GM21786 (cell line): ENCODE data around the gene ITCH.
"Not testable (repeated sequence)": the region's sequence is repeated elsewhere in the genome, so short reads cannot be mapped to it uniquely, and the experiment has no call there.

Source experiments
- ATAC-seq: cut with Tn5 transposase; IDR thresholded peaks from one replicate; pipeline ENCODE4 v1.9.1; 2021; ENCODE audit not compliant: unreplicated experiment

ITCH gene

DNA sequence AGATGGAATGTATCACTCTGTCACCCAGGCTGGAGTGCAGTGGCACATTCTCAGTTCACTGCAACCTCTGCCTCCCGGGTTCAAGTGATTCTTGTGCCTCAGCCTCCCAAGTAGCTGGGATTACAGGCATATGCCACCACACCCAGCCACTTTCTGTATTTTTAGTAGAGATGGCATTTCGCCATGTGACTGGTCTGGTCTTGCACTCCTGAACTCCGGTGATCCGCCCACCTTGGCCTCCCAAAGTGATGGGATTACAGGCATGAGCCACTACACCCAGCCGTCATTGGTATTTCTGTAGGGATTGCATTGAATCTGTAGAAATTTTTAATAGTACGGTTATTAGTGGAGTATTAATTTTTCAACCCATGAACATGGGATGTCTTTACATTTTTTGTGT, 134.5 kb downstream of the ITCH start:
- ATAC-seq: not testable (repeated sequence)

DNA sequence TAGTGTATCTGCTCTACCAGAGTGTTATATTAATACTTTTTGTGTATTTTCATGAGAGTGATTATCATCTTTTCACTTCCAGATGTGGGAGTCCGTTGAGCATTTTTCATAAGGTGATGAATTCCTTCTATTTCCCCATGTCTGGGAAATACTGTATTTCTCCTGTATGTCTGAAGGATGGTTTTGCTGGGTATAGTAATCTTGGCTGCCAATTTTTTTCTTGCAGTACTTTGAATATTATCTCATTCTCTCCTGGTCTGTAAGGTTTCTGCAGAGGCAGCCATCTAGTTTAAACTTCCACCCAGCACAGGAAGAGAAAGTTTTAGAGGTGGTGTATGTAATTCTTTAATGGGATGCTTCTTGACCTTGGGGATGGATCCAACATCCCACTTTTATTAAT, 137.8 kb downstream of the ITCH start:
- ATAC-seq: no peak

DNA sequence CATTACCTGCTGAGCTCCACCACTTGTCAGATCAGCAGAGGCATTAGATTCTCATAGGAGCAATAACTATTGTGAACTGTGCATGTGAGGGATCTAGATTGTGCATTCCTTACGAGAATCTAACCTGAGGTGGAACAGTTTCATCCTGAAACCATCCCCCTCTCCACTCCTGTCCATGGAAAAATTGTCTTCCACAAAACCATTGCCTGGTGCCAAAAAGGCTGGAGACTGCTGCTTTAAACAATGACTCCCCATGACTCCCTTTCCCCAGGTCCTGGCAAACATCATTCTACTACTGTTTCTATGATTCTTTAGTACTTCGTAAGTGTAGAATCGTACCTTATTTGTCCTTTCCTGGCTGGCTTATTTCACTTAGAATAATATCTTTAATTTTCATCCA, 143.4 kb downstream of the ITCH start:
- no peak for ATAC-seq

DNA sequence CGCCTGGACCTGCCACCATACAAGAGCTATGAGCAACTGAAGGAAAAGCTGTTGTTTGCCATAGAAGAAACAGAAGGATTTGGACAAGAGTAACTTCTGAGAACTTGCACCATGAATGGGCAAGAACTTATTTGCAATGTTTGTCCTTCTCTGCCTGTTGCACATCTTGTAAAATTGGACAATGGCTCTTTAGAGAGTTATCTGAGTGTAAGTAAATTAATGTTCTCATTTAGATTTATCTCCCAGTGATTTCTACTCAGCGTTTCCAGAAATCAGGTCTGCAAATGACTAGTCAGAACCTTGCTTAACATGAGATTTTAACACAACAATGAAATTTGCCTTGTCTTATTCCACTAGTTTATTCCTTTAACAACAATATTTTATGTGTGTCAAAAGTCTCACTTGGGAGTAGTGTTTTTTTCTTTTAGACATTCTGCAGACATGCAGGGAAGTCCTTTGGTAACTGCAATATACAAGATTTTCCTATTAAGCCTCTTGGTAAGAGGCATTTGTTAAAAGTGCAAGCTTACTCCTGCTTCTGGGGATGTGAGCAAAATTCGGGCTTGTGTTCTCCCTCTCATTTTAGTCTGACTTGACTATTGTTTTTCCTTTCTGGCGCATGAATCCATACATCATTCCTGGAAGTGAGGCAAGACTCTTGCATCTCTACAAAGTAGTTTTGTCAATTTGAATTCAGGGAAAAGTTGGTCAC, 144.8 kb downstream of the ITCH start:
- ATAC-seq: no peak

DNA sequence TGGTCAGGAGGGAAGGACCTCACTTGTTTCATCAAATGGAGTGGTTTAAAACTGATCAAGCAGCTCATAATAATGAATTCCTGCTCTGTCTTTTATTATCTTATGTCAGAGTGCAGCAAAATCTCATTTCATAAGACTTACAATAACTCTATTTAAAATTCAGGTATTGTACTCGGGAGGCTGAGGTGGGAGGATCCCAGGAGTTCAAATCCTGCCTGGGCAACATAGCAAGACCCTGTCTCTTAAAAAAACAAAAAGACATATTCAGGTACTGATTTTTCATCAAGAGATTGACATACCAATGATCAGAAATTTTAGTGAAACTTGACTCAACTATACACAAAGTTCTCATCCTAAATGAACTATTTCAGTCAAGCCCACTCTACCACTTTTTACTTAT, 147.5 kb downstream of the ITCH start:
- no peak for ATAC-seq

DNA sequence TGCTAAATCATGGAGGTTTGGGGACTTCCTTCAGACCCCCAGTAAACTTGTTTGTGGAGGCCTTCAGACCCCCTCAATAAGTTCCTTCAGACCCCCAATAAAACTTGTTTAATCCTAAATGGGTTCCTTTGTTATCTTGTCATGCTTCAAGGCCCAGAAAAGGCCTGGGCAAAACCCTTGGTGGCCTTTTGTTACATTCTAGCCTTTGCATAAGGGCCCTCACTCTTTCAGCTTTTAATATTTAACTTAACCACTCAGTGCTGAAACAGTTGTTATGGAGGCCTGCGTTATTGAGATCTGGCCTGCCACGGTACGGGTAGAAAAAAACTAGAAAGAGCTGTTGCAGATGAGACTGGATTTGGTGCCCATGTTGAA, 148.8 kb downstream of the ITCH start:
- no peak for ATAC-seq

DNA sequence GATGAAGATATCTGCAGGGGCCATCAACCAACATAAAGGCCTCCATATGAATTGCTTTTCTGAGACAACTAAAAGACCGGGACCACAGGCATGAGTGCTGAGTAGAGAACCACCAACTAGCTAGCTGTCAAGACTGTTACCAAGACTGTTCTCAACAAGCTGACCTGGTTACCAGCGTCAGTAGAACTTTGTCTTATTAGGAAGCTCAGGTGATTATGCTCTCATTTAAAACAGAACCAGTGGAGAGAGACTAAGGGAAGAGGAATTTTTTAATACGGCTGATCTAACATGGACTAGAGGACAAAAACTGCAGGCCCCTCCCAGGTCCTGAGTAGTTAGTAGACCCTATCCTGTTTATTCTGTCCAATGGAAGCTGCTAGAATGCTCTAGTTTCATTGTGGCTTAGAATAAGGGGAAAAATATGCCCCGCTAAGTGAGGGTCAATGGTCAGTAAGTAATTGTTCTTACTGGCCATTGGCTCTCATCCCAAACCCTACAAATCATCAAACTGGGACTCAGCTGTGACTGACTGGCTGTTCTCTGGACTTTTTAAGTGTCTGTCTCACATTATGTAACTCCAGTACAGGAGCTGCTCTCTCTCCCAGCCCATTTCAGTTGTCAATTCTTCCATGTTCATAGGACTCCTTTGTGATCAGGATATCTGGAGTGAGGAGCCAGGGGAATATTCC, 149.3 kb downstream of the ITCH start:
- ATAC-seq: no peak

DNA sequence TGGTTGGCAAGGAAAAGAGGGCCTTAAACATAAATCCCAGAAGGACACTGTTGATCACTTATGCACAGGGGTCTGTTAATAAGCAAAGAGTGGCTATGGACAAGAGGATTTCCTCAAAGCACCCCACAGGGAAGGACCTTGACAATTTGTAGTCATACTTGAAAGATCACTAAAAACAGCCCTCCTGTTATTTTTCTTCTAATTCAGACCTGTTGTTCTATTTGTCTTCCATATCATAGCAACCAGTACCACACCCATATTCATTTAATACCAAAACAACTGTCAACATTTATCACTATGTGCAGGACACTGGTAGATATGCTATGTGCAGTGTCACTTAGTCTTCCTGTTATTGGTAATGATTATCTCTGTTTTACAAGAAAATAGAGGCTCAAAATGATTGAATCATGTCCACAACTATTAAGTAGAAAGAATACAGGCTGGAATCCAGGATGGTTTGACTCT, 149.9 kb downstream of the ITCH start:
- ATAC-seq: no peak

DNA sequence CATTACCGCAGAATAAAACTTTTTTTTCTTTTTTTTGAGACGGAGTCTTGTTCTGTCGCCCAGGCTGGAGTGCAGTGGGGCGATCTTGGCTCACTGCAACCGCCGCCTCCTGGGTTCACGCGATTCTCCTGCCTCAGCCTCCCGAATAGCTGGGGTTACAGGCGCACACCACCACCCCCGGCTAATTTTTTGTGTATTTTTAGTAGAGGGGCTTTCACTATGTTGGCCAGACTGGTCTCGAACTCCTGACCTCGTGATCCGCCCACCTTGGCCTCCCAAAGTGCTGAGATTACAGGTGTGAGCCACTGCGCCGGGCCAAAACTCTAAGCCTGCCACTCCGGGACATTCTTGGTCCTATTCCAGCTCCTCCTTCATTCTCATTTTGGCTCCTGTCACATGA, 151.0 kb downstream of the ITCH start:
- not testable (repeated sequence) for ATAC-seq

DNA sequence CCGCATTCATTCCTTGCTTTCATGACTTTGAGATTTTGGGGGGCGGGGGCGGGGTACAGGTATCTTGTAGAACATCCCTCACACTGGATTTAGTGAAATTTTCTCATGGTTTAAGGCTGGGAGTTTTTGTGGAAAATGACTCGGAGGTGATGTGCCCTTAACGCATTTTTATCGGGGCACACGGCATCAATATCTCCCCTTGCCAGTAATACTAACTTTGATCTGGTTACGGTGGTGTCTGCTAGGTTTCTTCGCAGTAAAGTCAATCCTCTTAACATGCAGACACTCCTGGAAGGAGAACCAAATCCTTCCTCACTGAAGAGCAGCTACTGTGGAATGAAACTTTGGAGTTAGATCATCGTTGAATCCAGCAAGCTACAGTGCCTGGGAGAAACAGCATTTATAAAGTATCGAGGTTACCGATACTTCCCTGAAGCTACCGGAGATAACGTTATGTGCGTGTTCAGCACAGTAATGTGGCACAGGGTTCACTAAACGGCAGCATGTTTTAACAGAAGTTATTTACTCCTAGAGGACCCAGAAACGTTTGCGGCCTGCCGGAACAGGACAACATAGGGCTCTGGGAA, 151.9 kb downstream of the ITCH start:
- no peak for ATAC-seq

DNA sequence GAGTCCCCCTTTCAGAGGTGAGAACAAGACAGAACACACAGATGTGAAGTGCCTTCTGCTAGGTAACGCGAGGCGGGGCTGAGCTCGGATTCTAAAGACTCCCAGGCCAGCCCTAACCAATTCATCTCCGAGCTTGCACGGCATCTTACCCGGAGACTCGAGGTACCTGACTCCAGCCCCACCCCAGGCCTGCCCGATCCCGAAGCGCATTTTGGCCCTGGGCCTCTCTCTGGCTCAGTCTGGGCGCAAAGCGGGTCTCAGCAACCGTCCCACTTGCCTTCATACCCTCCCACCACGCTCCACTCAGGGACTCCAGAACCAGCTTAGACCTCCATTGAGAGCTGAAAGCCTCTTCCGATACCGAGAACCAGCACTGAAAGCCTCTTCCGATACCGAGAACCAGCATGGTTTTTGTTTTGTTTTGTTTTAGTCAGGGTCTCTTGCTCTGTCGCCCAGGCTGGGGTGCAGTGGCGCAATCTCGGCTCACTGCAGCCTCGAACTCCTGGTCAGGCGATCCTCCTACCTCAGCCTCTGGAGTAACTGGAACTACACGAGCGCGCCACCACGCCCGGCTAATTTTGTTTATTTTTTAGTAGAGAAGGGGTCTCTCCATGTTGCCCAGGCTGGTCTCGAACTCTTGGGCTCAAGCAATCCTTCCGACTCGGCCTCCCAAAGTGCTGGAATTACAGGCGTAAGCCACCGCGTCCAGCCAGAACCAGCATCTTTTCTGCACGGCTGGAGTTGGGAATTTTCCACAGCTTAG, 152.6 kb downstream of the ITCH start:
- ATAC-seq: peak; percentile 50

DNA sequence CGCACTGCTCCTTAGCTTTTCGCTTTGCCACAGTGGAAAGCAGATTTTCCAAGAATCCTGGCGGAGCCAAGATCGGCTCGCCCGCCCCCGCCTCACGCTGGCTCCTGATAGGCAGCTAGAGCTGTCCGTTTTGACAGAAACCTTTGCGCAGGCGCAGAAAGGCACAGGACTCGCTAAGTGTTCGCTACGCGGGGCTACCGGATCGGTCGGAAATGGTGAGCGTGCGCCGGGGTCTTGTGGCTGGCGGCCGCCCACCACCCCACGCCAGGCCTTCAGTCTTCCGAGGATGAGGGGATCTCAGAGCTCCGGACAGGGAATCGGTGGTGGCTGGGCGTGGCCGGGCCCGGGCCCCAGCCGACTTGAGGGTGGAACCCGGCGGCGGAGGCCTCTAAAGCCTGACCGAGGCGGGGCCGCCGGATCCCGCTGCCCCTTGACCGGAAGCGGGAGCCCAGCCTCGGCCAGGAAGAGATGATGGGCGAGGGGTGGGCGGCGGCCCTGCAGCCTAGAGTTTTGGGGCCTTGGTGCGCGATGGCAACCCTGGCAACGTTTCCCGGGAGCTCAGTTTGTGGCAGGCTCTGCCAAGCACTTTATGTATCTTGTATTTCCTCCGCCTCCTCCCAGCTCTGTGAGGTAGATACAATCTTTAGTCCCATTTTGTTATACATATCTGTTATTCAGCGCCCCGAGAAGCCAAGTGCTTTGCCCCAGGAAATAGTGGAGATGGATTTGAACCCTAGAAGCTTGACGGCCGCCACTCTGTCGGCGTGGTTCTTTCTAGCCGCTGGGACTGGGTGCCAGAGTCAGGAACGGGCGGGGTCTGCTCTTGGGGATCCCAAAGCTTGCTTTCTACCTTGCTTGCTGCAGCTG, 153.4 kb downstream of the ITCH start, which contains the start of gene DYNLRB1:
Gene DYNLRB1, plus strand, starts transcription at position 176 of the 867 bp plus-strand sequence. Its CDS starts 37 bp downstream, at position 213.
- ATAC-seq: peak; percentile 68

DNA sequence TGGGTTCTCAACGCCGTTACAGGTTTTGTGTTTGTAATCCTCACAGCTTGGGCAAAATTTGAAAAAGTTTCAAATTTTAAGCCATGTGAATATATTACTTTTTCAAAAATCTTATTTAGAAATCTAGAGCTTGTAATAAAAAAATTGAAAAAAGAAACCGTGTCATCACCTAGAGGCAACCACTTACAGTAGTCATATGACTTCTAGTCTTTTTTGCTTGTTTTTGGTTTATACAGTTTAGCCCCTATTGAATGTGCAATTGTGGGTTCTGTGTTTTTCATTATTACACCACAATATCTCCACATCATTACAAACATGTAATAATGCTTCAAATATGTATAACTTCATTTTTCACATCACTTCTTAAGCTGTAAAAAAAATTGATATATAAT, 154.0 kb downstream of the ITCH start:
- ATAC-seq: no peak

DNA sequence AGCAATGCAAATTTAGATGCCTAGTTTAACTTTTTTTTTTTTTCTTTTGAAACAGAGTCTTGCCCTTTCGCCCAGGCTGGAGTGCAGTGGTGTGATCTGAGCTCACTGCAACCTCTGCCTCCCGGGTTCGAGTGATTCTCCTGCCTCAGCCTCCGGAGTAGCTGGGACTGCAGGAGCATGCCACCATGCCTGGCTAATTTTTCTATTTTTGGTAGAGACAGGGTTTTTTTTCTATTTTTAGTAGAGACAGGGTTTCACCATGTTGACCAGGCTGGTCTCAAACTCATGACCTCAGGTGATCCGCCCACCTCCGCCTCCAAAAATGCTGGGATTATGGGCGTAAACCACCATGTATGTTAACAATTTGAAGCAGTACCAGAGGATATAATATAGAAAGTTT, 155.8 kb downstream of the ITCH start:
- not testable (repeated sequence) for ATAC-seq

DNA sequence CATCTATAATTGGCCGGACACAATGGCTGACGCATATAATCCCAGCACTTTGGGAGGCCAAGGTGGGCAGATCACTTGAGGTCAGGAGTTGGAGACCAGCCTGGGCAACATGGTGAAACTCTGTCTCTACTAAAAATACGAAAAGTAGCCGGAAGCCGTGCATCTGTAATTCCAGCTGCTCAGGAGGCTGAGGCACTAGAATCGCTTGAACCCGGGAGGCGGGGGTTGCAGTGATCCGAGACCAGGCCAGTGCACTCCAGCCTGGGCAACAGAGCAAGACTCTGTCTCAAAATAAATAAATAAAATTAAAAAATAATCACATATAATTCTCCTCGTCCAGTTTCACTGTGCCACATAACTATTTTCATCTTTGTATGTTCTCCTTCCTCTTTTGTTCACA, 156.8 kb downstream of the ITCH start:
- not testable (repeated sequence) for ATAC-seq

DNA sequence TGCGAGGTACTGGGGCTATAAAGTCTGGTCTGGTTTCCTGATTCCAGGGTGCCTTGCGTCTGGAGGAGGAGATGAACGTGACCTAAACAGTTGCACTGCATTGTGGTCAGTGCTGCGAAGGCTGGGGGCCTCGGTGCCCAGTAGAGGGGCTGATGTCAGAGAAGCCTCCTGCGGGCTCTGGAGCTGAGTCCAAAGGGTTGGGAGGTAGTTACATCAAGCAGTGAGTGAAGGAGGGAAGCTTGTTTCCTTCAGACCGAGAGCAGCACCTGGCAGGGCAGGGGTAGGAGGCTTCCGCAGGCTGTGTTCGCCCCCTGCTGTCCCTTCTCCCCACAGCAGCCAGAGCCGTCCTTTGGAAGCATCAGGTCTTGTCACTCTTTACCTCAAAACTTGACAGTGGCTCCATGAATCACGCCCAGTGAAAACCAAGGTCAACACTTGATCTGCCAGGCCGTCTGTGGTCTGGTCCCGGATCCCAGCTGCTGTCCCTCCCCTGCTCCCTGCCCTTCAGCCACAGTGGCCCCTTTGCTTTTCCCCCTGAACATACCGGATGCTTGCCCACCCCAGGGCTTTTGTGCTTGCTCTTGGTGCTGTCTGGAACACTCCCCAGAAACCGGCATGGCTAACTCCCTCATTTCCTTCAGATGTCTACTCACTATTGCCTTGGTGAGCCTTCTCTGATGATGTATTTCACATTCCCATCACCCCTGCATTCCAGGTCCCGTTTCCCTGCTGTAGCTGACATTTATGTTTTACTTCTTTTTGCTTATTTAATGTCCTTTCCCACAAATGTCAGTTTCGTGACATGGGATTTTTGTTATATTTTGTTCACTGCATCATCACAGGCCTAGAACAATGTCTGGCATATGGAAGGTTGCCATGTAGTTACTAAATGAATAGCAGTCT, 160.1 kb downstream of the ITCH start:
- no peak for ATAC-seq

DNA sequence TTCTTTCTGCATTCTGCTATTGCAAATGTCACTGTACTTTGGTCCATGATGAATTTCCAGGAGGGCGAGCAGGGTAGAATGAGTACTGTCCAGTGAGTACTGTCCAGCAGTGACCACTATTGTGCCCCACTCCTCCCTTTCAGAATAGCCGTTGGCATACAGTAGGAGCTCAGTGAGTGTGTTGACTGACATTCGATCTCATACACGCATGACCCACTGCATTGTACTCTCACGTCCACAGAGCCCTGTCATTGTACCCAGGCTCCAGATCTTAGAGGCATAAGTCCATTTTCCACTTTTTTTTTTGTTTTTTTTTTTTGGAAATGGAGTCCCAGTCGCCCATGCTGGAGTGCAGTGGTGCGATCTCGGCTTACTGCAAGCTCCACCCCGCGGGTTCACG, 161.4 kb downstream of the ITCH start:
- ATAC-seq: no peak

DNA sequence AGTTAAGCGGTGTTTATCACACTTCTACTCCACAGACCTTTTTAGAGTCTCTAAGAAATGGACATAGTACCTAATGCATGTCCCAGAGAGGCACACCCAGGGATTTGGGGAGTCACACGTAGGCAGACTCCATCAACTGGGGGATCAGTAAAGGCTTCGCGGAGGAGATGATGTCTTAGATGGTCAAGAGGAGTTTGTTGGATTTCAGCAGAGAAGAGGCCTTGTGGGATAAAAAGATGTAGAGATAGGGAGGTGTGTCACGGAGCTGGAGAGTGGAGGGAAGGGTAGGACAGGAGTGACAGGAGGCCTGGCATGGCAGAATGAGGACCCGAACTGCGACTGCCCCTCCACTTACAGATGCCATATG, 162.3 kb downstream of the ITCH start:
- ATAC-seq: no peak

DNA sequence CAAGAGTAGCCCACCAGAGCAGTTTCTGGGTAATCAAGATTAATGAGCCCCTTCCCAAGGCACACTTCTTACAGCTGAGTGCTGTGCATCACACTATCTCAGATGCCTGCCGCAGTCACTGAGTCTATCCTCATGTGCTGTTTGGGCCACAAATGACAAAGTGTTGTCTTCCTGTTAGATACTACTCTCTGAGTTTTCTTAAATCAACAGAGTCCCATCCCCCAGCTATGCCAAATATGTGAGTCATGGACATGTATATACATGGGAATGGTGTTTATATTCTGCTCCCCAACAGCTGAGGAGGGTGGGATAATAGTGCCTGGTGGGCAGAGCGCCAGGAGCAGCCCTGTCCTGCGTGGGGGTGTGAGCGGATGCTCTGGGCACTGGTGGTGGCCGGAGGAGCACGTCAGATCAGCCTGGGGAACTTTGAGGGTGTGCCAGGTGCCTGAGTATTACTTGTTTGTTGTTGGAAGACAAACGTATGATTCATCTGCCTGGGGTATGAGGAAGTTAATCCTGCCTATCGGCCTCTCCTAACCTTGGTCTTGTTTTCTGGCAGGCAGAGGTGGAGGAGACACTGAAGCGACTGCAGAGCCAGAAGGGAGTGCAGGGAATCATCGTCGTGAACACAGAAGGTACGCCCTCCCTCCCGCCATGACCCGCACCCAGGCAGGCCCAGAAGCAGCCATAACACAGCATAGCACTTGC, 162.8 kb downstream of the ITCH start:
- ATAC-seq: no peak
